Measurements from ENCODE around the gene LIN28B.

The LIN28B gene

DNA sequence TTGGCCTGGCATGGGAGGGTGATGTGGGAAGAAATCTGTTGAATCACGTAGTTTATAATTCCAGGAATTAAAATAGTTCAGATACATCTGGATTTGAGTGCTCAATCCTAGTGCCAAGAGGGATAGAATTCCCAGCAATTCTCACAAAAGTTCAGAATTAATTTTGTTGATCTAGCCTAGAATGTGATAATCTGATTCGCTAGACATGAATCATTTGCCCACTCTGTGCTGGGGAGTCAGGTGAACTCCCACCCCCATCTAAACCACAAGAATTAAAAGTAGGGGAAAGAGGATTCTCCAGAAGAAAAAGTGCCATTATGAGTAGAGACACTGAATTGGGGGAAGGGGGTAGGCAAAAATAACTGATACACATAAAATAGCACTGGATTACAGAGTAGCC, 85.0 kb downstream of the LIN28B start:
- in situ Hi-C loops (cut with MboI; ENCODE audit: low sequenced_read_pairs), result no loop called here
- H3K36me3 ChIP-seq (replicated peaks), result no peaks in the 10 kb centered on the region

DNA sequence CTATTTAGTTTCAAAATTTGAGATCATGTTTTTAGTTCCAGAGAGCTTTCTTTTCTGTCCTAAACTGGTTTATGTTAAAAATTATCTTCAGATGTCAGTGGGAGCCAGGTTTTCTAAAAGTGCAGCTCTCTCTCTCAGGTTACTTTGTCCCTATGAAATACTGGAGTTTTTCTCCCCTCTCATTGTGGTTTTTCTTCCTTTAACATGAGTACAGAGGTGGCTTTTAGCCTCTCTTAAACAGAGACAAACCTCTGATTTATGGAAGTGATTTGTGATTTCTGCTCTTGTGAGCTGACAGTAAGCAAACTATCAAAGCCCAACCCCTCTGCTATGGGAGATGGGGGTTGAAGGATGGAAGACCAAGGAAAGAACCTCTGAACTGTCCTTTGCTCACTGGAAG, 85.7 kb downstream of the LIN28B start:
- in situ Hi-C loops (cut with MboI; ENCODE audit: low sequenced_read_pairs), result no loop called here
- Histone ChIP-seq H3K27me3 (ENCODE audit: low read depth) (no peaks in the 10 kb centered on the region), H3K4me3 (no peak overlapping the region), H3K9me3 (no peaks in the 10 kb centered on the region), H3K36me3 (replicated peaks) (no peaks in the 10 kb centered on the region), H3K4me1 (no peaks in the 10 kb centered on the region)
- no peak for DNase-seq (ENCODE audit: low spot score in 2 of 2)

More for the DNA sequence above, 85.0 kb downstream of the LIN28B start:
- Histone ChIP-seq H3K4me1 (no peaks in the 10 kb centered on the region), H3K4me3 (no peak overlapping the region), H3K27me3 (ENCODE audit: low read depth) (no peaks in the 10 kb centered on the region), H3K9me3 (no peaks in the 10 kb centered on the region)
- DNase-seq (ENCODE audit: low spot score in 2 of 2), result no peak

DNA sequence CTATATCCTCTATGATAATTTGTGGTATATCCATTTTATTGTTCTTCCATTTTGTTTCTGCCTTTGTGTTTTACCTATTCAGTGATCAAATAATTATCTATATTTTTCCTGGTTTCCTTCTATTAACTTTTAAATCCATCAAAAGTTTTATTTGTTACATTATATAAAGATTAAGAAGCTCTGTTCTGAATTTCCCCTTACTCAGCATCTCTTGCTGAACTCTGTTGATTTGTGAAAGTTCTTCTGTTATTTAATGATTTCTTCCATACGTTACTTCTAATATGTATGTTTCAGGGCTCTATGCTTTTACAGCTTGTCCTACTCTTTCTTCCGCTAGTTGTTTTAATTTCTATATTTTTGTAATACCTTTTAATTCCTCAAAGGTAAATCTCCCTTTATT, 87.1 kb downstream of the LIN28B start:
- Histone ChIP-seq H3K4me3 (no peak overlapping the region), H3K27me3 (ENCODE audit: low read depth) (no peaks in the 10 kb centered on the region), H3K4me1 (no peaks in the 10 kb centered on the region), H3K36me3 (replicated peaks) (no peaks in the 10 kb centered on the region), H3K9me3 (no peaks in the 10 kb centered on the region; the same call in 1 of the 2 replicates)
- in situ Hi-C loops (cut with MboI; ENCODE audit: low sequenced_read_pairs), result no loop called here
- no peak for DNase-seq (ENCODE audit: low spot score in 2 of 2)

DNA sequence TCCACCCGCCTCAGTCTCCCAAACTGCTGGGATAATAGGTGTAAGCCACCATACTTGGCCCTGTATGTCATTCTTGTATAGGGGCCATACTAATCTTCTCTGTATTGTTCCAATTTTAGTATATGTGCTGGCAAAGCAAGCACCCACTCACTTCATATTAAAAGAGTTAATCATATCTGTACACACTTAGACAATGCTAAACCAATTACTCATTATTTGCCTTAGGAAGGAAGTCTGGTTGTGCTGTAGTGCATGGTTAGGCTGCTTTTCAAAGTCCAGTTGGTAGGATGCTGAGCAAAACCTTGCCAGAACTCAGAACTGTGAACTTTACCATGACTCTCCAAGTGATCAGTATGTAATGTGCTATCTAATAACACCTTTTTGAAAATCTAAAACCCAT, 88.6 kb downstream of the LIN28B start:
- H3K4me1 ChIP-seq, result no peaks in the 10 kb centered on the region
- no peaks in the 10 kb centered on the region for H3K36me3 ChIP-seq (replicated peaks)
- H3K4me3 ChIP-seq, result no peak overlapping the region
- H3K9me3 ChIP-seq, result no peaks in the 10 kb centered on the region; the same call in 1 of the 2 replicates
- no peak for DNase-seq (ENCODE audit: low spot score in 2 of 2)
- H3K27me3 ChIP-seq (ENCODE audit: low read depth), result no peaks in the 10 kb centered on the region
- in situ Hi-C loops (cut with MboI; ENCODE audit: low sequenced_read_pairs), result no loop called here

DNA sequence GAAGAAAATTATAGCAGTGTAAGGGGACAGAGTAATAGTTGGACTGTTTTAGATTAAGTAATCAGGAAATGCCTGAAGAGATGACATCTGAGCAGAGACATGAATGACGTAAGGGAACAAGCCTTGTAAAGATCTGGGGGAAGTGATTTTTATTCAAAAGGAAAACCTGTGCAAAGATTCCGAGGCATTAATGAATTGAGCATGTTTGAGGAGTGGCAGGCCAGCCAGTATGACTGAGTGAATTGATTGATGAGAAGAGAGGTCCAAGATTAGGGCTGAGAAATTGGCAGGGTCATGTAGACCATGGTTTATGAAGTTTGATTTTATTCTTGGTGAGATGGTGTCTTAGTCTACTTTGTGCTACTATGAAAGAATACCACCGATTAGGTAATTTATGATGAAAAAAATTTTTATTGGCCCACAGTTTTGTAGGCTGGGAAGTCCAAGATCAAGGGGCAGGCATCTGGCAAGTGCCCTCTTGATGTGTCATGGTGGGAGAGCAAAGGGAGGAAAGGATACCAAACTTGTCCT, 95.1 kb downstream of the LIN28B start:
- no peaks in the 10 kb centered on the region; the same call in 1 of the 2 replicates for H3K9me3 ChIP-seq
- in situ Hi-C loops (cut with MboI; ENCODE audit: low sequenced_read_pairs), result no loop called here
- no peak for DNase-seq (ENCODE audit: low spot score in 2 of 2)

DNA sequence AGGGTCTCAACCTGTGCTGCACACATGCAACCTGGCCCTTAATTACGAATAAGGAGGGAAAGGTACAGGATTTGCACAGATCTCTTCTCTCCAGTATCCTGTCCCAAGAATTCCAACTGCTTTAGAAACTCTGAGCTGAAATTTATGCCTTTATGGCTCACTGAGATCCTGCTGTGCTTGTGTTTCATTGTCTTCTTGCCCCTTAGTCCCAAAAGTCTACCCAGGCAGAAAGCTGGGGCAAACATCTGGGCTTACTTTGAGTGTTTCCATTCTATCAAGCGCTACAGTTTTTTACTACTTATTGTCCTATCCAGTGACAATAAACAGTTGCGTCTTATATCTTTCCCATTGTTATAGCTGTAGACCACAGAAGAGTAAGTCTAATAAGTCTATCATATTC, 99.7 kb downstream of the LIN28B start:
- Histone ChIP-seq H3K36me3 (replicated peaks) (no peaks in the 10 kb centered on the region), H3K4me1 (no peaks in the 10 kb centered on the region), H3K27me3 (ENCODE audit: low read depth) (no peaks in the 10 kb centered on the region), H3K9me3 (no peaks in the 10 kb centered on the region), H3K4me3 (no peak overlapping the region)
- in situ Hi-C loops (cut with MboI; ENCODE audit: low sequenced_read_pairs), result no loop called here
- no peak for DNase-seq (ENCODE audit: low spot score in 2 of 2)

More for the DNA sequence above, 95.1 kb downstream of the LIN28B start:
- H3K4me1 ChIP-seq, result no peaks in the 10 kb centered on the region
- H3K27me3 ChIP-seq (ENCODE audit: low read depth), result no peaks in the 10 kb centered on the region
- H3K36me3 ChIP-seq (replicated peaks), result no peaks in the 10 kb centered on the region
- H3K4me3 ChIP-seq, result no peak overlapping the region

DNA sequence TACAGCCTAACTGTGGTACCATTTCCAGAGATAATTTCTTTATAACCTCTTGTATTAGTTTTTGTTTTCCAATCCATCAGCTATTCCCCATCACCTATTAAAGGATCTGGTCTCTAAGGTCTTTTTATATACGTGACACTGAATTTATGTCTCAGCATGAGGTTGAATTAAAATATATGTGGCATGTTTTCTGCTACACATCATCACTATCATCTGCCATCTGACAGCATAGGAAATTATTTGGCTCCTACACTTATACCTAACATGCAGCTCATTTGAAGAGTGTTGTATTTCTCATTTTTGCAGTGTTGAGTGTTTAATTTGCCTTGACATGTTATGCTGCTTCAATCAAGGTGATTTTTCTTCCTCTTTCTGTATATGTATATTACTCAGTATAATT, 100.3 kb downstream of the LIN28B start:
- H3K36me3 ChIP-seq (replicated peaks), result no peaks in the 10 kb centered on the region
- in situ Hi-C loops (cut with MboI; ENCODE audit: low sequenced_read_pairs), result no loop called here
- H3K4me3 ChIP-seq, result no peak overlapping the region
- DNase-seq (ENCODE audit: low spot score in 2 of 2), result no peak
- H3K4me1 ChIP-seq, result no peaks in the 10 kb centered on the region
- H3K9me3 ChIP-seq, result no peaks in the 10 kb centered on the region
- H3K27me3 ChIP-seq (ENCODE audit: low read depth), result no peaks in the 10 kb centered on the region

DNA sequence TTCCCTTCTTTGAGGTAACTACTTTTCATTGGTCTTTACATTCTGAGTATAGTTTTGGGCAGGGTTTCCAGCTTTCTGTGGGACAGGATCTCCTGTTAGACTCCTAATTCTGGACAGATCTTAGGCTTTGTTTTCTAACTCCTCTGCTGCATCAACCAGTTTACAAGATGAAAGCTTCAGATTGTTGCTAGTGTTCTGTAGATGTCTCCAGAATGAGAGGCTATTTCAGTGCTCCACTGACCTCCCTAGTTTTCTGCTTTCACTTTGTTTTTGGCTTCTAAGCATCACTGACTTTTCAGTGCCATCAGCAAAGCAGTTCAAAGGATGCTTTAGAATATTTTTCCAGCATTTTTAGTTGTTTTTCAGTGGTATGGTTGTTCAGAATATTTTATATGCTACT, 101.4 kb downstream of the LIN28B start:
- Histone ChIP-seq H3K36me3 (replicated peaks) (no peaks in the 10 kb centered on the region), H3K4me3 (no peak overlapping the region), H3K9me3 (no peaks in the 10 kb centered on the region), H3K4me1 (no peaks in the 10 kb centered on the region), H3K27me3 (ENCODE audit: low read depth) (no peaks in the 10 kb centered on the region)
- no peak for DNase-seq (ENCODE audit: low spot score in 2 of 2)
- in situ Hi-C loops (cut with MboI; ENCODE audit: low sequenced_read_pairs), result no loop called here

DNA sequence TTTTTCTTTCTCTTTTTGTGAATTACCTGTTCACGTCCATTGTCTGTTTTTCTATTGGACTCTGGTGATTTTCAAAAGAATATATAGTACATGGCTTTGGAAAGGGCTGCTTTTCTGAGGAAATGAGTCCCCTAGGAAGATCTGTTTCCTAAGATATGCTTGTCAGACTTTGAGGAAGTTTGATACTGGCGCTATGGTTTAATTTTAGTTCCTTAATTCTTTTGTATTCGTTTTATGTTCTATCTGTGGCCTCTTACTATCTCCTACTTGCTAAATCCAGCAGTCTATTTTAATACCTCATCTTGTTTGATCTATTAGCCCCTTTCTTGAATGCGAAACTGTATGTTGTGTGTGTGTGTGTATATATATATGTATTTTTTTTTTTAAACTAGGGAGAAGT, 101.9 kb downstream of the LIN28B start:
- in situ Hi-C loops (cut with MboI; ENCODE audit: low sequenced_read_pairs), result no loop called here
- H3K27me3 ChIP-seq (ENCODE audit: low read depth), result no peaks in the 10 kb centered on the region
- no peaks in the 10 kb centered on the region for H3K36me3 ChIP-seq (replicated peaks)
- DNase-seq (ENCODE audit: low spot score in 2 of 2), result no peak
- H3K4me3 ChIP-seq, result no peak overlapping the region
- no peaks in the 10 kb centered on the region for H3K4me1 ChIP-seq
- no peaks in the 10 kb centered on the region for H3K9me3 ChIP-seq

DNA sequence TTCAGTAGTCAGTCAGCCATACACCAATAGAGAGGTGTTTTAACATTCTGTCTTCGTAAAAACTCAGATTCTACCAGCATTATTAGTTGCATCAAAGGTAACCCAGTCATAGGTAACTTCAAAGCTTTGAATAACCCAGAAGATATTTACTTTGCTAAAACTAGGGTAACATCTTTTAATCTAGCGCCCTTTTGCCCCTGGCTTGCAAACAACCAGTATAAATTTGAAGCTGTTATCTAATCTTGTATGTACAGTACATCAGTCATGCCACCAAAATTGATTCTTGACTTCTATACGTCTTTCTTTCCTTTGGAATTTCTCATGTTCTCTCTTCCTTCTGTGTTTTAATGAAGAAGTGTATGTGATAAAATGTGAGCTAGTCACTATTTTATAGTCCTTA, 109.3 kb downstream of the LIN28B start:
- H3K9me3 ChIP-seq, result no peaks in the 10 kb centered on the region
- no peaks in the 10 kb centered on the region for H3K36me3 ChIP-seq (replicated peaks)
- no peaks in the 10 kb centered on the region for H3K27me3 ChIP-seq (ENCODE audit: low read depth)
- H3K4me3 ChIP-seq, result no peak overlapping the region
- in situ Hi-C loops (cut with MboI; ENCODE audit: low sequenced_read_pairs), result no loop called here
- no peaks in the 10 kb centered on the region for H3K4me1 ChIP-seq
- DNase-seq (ENCODE audit: low spot score in 2 of 2), result no peak

DNA sequence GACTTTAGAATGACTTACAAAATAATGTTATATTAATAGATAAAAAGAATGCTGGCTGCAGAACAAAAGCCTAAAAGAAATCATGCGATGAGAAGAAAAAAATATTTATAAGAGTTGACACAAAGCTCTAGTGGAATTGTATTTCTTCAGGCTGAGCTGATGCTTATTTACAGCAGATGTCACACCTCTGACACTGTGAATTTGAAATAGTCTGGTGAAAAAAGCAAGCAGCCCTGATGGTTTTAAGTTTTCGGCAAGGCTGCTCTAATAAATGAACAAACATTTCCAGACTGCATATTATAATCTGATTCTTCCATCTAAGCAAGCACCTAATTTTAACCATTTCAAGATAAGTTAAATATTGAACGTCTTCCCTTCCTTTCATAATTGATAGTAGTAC, 109.9 kb downstream of the LIN28B start:
- Histone ChIP-seq H3K4me3 (no peak overlapping the region), H3K36me3 (replicated peaks) (no peaks in the 10 kb centered on the region), H3K9me3 (no peaks in the 10 kb centered on the region), H3K4me1 (no peaks in the 10 kb centered on the region), H3K27me3 (ENCODE audit: low read depth) (no peaks in the 10 kb centered on the region)
- in situ Hi-C loops (cut with MboI; ENCODE audit: low sequenced_read_pairs), result no loop called here
- DNase-seq (ENCODE audit: low spot score in 2 of 2), result no peak

DNA sequence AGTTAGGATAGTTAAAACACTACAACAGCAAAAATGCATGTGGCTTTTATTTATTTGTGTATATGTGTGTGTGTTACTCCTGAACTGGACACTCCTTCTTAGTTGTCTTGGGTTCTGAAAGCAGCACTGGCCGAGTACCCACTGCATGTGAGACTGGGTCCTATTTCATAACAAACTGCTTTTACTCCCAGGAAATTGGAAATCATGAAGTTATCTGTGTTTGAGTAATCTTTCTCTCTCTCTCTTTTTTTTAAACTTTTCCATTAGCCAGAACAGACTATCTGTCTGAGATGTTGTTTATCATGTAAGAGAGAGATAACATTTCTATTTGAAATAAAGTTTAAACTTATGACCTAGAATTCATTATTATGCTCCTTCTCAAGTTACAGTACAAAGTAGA, 110.4 kb downstream of the LIN28B start:
- H3K4me1 ChIP-seq, result no peaks in the 10 kb centered on the region

DNA sequence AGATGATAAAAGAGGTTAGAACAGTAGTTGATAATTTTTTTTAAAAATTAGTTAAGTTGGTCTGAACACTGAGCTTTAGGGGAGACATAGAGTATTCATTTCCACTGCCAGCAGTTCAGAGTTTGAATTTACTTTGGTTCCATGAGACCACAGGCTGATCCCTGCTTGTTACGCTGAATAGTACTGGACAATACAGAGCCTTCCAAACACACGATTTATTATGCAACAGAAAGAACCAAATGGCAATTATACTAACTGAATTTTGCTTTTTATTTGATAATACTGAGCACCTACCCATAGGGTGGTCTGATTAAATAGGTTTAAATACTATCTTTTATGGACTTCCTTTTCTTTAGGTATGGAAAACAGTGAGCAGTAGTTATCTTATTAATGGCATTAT, 111.5 kb downstream of the LIN28B start:
- no peak for DNase-seq (ENCODE audit: low spot score in 2 of 2)
- no peak overlapping the region for H3K4me3 ChIP-seq
- no peaks in the 10 kb centered on the region for H3K9me3 ChIP-seq
- no peaks in the 10 kb centered on the region for H3K27me3 ChIP-seq (ENCODE audit: low read depth)
- in situ Hi-C loops (cut with MboI; ENCODE audit: low sequenced_read_pairs), result no loop called here
- no peaks in the 10 kb centered on the region for H3K4me1 ChIP-seq
- no peaks in the 10 kb centered on the region for H3K36me3 ChIP-seq (replicated peaks)

More for the DNA sequence above, 110.4 kb downstream of the LIN28B start:
- Histone ChIP-seq H3K9me3 (no peaks in the 10 kb centered on the region), H3K27me3 (ENCODE audit: low read depth) (no peaks in the 10 kb centered on the region), H3K4me3 (no peak overlapping the region), H3K36me3 (replicated peaks) (no peaks in the 10 kb centered on the region)
- in situ Hi-C loops (cut with MboI; ENCODE audit: low sequenced_read_pairs), result no loop called here
- DNase-seq (ENCODE audit: low spot score in 2 of 2), result no peak

DNA sequence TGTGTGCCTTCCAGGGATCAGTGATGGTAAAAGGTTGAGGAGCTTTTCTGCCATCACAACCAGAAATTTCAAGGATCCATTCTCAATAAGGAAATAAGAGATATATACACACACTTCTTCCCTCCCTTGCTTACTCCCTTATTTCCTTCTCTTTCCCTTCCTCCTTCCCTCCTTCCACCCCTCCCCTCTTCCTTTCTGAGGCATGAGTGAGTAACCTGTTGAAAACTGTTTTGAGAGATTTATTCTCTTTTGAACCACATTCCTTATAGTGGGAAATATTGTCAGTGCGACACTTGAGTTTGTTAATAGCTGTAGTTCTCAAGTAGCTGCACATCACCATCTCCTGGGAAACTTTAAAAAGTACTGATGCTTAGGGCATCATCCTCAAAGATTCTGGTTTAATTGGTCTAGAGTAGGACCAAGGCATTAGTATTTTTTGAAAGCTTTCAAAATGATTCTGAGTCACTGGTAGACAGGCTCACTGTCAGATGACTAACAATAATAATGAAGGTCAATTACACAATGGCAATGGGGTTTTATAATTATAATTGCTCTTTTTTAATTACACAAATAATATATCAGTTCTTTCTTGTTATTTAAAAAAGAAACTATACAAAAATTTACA, 113.0 kb downstream of the LIN28B start:
- DNase-seq (ENCODE audit: low spot score in 2 of 2), result no peak
- Histone ChIP-seq H3K4me3 (no peak overlapping the region), H3K9me3 (no peaks in the 10 kb centered on the region), H3K36me3 (replicated peaks) (no peaks in the 10 kb centered on the region), H3K27me3 (ENCODE audit: low read depth) (no peaks in the 10 kb centered on the region), H3K4me1 (no peaks in the 10 kb centered on the region)
- in situ Hi-C loops (cut with MboI; ENCODE audit: low sequenced_read_pairs), result loop anchor here (10.0 kb wide), 1 partner anchor 145 kb away; no protein-coding TSS in a partner anchor

DNA sequence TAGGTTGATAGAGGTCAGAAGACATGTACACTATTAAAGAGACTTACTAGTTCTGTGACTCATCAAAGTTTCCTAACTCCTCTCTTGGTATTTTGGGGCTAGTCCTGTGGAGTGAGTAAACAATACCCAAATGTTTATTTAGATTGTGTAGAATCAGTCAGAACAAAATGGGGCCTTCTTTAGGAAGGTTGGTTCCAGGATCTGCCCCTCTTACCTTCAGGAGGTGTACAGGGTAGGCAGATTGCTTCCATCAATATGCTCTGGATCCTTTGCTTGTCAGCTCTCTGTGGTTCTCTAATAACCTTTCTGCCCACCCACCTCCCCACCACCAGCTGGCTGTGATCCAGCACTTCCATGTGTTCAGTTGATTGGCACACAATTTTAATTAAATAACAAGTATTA, 115.9 kb downstream of the LIN28B start:
- Histone ChIP-seq H3K9me3 (no peaks in the 10 kb centered on the region), H3K27me3 (ENCODE audit: low read depth) (no peaks in the 10 kb centered on the region), H3K36me3 (replicated peaks) (no peaks in the 10 kb centered on the region), H3K4me1 (peaks cover 5% of the 10 kb centered on the region; the same call in 1 of the 2 replicates), H3K4me3 (no peak overlapping the region)
- in situ Hi-C loops (cut with MboI; ENCODE audit: low sequenced_read_pairs), result loop anchor here (10.0 kb wide), 1 partner anchor 148 kb away; no protein-coding TSS in a partner anchor
- no peak for DNase-seq (ENCODE audit: low spot score in 2 of 2)

Measured in HAP-1 (cell line).